SHP77 (cell line): ENCODE measurements around the gene STRN.
"Not testable (repeated sequence)": the region's sequence is repeated elsewhere in the genome, so short reads cannot be mapped to it uniquely, and the experiment has no call there.

Experiments
- DNase-seq, 2 experiments: peaks; one replicate each; lab custom pipeline; 2025; lab: John Stamatoyannopoulos, UW

The STRN gene

DNA sequence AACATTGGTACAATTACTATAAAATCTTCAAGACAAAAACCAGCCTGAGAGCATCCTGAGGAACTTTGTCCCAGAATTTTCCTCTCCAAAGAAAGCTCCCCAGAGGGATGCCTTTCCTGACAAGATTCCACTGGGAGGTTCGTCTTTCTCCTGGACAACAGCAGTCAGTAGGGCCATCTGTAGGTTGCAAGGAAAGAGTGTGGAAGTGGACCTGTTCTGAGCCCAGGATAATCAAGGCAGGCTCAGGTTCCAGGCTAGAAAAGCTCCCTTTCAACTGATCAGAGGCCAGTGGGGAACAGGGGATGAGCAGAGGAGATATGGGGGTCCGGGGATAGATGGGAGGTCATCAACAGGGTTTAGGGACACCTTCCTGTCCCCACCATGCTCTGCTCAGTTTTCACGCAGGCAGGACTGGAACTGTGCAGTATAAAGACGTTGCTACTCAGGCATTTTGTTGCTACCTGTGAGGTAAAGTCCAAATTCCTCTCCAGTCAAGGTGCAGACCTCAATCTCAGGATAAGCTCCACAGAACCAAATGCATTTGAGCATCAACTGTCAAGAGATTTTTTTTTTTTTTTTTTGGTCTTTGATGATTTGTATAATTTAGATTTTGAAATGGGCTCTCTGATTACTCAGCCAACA is 126.2 kb downstream of the STRN start:
- DNase-seq: no peak

DNA sequence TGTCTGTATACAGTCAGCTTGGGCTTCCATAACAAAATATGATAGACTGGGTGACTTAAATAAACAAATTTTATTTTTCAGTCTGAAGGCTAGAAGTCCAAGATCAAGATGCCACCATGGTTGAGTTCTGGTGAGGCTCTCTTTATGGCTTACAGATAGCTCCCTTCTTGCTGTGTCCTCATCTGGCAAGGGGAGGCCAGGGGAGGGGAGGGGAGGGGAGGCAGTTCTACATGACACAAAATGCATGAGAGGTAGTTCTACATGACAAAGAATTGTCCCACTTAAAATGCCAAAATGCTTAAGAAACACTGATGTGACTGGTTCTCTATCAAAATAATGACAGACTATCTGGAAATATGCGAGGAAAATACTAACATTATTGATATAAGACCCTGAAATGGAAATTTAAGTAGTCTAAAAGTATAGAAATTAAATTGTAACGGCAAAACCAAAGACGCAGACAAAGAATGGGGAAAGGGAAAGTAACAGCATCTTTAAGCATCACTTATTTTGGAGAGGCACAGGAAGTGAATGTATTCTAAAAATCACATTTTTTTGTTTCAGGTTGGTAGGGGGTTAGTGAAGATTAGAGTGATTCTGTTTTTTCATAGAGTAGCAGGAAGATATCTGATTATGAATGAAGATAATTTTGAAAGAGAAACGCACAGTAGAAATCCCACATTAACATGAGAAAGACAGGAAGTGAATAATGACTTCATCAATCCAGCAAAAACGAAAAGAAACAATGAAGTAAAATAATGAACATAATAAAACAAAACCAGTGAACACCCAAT is 131.4 kb downstream of the STRN start:
- DNase-seq: no peak

DNA sequence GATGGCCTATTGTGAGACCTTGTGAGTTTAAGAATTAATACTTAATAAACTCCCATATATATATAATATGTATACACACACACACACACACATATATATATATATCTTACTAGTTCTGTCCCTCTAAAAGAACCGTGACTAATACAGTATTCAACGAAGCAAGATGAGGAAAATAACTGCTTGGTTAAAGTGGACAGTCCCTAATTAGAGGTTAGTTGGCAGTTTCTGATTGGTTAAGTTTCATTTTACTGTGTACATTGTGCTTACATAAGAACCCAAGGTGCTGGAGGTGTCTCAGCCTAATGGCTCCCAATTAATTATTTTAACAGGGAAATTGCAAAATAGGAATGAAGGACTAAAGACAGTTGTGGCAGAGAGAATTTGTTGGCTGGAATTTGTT is 132.1 kb downstream of the STRN start:
- no peak for DNase-seq

DNA sequence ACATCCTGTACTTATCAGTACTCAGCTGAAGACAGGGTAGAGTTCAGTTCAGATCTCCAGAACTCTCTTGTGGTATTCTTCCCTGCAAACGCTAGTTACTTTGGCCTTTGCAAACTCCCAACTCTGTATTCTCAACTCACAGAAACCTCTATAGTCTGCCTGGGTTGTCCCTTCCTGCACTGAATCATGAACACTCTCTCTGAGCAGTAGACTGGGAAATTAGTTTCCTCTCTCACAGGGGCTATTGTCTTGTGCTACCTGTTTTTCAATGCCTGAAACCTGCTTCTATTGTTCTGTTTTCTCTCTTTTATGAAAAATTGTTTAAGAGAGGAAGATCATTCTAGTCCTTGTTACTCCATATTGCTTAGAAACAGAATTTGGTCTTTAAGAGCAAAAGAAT is 135.2 kb downstream of the STRN start:
- DNase-seq: no peak

DNA sequence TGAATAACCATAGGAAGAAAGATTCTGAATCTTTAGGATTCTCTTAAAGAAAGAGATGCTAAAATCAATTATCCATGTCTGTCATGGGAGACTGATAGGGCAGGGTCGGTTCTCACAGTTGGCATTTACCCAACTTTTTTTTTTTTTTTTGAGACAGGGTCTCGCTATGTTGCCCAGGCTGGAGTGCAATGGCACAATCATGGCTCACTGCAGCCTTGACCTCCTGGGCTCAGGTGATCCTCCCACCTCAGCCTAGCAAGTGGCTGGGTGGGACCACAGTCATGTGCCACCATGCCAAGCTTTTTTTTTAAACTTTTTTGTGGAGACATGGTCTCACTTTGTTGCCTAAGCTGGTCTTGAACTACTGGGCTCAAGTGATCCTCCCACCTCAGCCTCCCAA is 141.7 kb downstream of the STRN start:
- DNase-seq: not testable (repeated sequence)

DNA sequence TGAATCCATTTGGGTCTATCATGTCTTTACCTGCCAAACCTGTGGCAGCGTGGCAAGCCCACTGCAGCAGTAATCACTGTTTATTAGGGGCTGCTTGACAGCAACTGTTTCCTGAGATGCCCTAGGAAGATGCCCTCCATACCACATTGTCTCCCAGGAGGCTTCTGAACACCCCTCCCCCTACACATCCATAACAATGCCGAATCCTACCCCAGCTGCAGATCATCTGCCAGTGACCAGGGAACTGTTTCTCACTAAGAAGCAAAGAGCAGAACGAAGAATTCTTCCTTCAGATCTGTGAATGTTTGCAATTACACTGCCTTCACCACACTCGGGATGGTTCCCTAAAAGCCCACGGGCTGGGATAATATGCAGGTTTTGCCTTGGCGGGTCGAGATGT is 142.1 kb downstream of the STRN start:
- no peak for DNase-seq

DNA sequence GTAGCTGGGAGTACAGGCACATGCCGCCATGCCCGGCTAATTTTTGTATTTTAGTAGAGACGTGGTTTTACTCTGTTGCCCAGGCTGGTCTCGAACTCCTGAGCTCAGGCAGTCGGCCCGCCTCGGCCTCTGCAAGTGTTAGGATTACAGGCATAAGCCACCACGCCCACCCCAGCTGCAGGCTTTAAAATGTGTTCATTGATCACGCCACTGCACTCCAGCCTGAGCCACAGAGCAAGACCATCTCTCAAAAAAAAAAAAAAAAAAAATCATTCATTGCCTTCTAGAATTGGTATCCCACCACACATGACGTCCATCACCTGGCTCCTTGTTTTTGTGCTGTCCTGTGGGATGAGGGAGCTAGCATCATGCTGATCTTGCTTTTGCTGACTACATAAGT is 142.5 kb downstream of the STRN start:
- no peak for DNase-seq

DNA sequence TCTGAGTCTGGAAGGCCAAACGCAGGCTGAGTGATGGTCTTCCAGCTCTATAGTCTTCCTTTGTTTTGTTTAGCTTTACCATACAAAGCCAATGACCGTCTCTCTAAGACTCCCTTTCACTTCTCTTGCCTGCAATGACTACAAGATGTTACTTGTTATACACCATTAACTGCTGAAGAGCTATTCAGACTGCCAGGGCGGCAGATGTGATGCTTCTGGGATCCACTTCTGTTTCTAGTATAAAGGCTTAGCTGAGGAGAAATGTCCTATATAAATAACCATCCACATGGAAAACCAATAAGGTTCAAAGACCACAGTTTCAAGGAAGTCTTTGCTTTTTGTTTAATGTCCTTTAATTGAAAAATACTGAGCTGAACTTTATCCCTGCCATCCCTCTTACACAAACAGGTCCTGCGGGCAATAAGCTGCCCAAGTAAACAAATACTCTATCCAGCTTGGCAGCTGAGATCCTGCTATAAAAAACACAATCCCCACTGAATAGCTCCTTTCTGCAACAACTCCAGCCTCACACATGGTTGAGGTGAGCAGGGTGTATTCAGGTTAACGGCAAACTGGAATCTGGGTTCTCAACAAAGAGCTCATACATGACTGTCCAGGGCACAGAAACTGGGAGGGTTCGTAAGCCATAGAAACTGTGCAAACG is 145.3 kb downstream of the STRN start:
- DNase-seq: peak; percentile 26 to 28

DNA sequence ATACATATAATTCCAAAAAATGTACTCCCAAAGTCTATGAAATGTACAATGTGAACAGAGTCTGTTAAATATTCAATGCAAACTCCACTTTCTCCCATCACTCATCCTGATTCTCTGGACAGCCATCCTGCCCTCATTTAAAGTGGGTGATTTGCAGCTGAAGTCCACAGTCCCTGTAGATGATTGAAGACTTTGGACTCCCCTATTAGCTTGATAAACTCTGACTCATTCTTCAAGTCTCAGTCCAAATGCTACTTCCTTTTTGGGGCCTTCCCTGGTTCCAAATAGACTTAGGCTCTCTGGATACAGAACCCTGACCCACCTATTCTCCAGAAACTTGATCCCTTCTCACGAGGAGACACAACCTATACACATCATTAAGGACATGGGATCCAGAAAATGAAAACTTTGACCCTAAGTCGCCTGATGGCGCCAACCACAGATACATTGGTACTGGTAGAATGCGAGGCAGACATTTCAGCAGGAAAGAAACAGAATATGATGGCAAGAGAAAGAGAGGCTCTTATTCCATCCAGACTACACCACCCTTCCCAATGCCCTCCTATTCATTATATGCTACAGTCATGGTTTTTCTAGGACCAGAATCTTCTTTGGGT is 147.1 kb downstream of the STRN start:
- DNase-seq: no peak

DNA sequence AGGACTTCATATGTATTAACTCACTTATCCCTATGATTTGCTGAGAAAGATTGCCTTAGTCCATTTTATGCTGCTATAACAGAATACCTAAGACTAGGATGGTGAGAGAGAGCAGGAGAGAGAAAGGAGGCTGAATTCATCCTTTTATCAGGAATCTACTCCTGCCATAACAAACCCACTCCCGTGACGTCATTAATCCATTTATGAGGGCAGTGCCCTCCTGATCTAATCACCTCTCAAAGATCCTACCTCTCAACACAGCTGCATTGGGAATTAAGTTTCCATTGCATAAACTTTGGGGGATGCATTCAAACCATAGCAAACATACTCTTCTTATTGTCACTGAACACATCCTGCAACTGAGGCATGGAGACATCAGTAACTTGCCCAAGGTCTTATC is 147.8 kb downstream of the STRN start:
- no peak for DNase-seq

DNA sequence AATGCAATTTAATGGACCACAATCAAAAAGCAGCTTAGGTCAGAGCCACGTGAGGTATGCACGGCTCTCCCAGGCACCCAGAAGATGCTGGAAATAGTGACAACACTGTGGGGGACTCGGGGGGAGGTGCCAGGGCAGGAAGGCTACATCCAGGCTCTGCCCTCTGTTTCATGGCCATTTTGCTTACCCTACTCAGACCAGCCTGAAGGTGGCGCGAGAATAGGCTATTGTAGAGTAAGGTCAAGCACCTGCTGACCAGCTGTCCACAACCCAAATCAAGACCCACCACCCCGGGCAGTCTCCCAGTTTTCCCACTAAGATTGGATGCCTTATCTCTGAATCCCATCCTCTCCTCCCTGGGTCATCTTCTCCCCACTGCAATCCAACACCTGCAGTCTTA is 154.1 kb downstream of the STRN start:
- peak in 1 of 2 experiments; percentile 16 for DNase-seq

DNA sequence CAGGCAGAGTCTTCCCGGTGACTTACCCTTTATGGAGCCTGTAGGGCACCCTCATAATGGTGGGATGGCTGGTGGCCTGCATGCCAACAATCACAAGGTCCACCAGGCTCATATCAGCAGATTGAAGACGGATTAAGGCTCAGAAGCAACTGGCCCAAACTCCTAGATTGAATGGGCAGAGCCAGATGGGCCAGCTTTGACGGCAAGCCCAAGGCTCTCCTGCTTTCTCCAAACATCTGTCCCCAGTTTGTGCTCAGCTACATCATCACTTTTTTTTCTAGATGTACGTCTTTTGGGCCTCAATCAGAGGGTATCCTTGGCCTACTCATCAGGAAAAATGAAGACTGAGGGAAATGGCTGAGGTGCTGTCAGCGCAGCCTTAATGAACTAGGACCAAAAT is 155.3 kb downstream of the STRN start:
- no peak for DNase-seq

DNA sequence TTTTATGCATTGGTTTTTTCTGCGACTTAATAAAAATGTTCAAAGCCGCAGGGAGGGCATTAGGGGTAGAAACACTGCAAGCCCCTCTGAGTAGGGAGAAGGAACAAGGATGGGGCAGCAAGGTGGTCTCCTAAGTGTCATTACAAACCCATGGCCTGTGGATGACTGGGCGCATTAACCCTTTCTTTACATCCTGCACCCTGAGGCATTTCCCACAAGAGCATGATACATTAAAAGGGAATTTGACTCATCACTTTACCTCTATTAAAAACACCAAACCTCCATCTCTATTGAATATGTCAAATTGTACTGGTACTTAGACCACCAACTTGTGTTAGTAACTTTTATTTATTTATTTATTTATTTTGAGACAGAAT is 157.3 kb downstream of the STRN start:
- DNase-seq: no peak

DNA sequence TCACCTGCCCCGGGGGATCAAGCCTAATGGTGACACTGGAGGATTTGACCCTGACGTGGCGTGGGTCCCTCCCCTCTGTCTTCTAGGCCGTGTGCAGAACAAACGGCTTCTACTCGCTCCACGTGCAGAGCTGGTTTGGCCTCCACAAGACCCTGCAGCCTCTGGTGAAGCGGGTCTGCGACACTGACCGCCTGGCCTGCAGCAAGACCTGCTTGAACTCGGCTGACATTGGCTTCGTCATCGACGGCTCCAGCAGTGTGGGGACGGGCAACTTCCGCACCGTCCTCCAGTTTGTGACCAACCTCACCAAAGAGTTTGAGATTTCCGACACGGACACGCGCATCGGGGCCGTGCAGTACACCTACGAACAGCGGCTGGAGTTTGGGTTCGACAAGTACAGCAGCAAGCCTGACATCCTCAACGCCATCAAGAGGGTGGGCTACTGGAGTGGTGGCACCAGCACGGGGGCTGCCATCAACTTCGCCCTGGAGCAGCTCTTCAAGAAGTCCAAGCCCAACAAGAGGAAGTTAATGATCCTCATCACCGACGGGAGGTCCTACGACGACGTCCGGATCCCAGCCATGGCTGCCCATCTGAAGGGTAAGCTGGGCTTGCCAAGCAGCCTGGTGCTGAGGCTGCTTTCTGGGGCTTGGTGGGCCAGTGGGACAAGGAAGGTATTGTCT is 157.8 kb downstream of the STRN start:
- DNase-seq: no peak

DNA sequence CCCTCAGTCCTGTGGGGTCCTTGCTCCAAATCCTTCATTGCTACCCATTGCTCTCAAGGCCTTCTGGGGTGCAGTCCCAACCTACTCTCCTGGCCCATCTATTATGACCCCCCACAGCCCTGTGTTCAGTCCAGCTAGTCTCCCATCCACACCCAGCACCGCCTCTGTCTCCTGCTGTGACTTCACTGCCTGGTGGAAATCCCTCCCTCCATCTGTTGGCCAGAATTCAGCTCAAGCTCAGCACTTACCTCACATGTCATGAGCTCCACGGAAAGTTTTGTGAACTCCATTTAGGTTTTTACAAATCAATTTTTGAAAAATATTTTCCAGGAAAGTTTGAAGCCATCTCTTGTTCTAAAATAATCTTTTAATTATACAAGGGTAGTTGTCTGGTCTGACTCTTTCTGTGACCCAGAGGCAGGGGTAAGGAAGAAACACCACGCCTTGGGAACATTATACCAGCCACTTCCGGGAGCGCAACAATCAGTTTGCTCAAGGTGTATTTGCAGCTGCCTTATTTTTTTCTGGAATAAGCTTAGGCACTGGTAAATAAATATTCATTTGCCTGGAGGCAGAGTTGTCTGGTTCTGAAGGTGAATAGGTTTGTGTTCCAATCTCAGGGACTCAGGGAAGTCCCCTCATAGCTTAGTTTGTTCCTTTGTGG is 159.0 kb downstream of the STRN start:
- no peak for DNase-seq

DNA sequence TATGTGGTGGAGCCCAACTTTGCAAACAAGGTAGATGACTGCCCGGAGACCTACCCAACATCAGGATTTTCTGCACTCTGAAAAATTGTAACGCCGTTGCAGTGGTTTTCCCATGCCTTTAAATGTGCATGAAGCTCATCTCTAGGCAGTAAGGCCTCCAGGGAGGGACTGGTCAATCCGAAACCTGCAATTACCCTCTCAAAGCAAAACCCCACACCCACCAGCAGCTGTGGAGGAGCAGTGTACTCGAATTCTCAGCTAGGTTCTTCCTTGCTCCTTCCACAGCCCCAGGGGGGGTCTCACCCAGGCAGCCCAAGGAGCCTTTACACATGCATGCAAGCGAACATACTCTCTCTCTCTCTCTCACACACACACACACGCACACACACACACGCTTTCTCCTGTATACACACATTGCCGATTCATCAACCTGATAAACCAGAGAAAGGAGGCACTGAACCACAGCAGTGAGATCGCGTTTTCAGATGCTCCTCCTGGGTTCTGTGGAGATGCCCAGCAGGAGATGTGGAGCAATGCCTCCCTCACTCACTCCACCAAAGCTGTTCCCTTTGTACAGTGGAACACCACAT is 160.6 kb downstream of the STRN start:
- DNase-seq: no peak

DNA sequence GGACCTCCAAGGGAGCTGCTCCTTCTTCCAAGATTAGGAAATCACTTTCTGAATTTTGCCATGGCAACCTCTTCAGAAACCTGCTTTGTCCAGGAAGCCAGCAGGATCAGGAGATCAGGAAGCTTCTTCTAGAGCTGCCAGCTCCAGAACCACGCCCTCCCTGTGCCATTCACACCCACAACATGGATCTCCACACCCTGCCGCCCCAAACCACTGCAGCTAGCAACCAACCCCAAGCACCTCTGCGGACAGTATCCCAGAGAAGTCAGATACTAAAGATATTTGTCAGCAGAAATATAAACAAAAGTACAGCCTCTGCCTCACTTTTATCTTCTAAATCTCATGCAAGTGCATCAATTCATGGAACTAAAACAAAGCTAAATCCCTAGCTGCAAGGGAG is 163.4 kb downstream of the STRN start:
- DNase-seq: no peak

DNA sequence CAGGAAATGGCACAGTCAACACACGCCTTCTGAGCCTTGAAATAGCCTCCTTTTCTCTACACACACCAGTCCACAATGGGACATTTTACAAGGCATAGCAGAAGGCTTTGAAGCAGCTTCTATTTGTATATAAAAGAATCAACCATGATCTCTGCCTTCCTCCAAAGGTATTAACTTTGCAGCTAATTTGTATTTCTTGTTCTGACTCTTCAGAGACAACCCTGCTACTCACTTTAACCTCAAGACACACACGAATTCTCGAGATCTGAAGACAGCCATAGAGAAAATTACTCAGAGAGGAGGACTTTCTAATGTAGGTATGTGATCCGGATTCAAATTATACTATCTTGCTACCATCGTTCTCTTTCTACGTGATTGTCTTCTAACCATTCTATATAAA is 165.2 kb downstream of the STRN start:
- no peak for DNase-seq

DNA sequence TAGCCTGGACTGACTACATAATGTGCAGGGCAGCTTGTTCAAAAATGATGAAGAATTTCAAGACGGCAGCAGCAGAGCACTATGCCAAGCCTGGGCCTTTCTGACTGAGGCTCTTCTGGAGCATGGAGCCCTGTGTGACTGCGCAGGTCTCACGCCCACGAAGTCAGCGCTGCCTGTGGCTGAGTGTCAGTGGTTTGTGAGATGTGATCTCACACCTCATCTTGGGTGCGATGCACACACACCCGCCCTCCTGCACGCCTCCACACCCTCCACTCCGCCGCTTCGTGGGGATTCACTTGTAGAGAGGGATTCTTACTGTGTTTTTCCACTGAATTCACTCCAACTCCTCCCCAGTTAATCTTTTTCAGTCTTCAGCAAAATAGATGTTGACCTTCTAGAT is 166.0 kb downstream of the STRN start:
- no peak for DNase-seq

DNA sequence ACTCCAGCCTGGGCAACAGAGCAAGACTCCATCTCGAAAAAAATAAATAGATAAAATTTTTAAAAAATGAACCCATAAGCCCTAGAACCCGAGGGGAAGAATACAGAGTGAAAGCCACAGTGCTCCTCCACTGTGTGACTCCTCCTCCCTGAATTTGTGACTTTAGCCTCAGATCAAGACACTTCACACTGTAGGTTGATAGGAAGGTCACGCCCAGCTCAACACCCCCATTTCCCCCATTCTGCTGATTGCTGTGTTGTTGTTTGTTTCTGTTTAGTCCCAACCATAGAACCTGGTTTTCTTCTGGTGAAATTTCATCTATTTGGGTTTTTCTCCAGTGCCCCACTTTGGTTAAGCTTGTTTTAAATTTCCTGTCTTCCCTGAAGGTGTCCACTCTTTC is 167.6 kb downstream of the STRN start:
- no peak for DNase-seq

DNA sequence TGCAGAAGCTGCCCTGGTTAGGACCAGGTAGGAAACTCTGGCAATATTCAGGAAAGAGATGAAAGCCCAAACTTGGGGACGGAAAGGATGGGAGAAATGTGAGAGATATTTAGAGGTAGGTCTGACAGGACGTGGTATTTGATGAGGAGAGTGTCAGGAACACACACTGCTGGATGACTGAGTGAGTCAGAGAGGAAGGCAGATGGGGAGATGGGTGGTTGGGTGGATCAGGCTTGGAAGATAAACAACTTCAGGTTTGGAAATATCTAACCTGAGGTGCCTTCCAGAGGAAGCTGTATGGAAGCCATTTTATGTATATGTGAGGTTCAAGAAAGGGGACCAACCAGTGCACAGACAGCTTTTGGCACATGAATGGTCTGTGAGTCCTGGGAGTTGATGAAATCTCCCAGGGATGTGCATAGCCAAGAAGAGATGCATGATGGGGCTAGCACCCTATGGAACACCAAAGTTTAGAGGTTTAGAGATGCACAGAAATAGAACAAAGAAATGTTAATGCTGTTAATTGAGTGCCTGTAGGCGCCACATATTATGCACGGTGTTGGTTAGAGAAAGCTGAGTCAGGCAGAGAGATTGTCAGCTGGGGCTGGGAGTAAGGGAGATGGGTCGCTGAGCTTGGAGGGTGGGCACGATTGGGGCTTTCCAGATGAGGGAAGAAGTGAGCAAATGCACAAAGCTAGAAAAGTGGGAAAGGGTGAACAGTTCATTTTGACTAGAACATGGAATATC is 168.8 kb downstream of the STRN start:
- no peak for DNase-seq
